GM18526 (cell line): ENCODE results near the gene SLC23A2.

Experiments used
- POLR2A ChIP-seq: IDR thresholded peaks from 3 replicates; pipeline ENCODE4 v1.6.1; 2011; ENCODE audit not compliant: insufficient read length; ENCODE audit errors: extremely low read depth

The SLC23A2 gene

GRCh38 chr20:4950841-4951240 is 50.5 kb downstream of the SLC23A2 start:
- TF ChIP-seq POLR2A, result no peak

- no peak for TF ChIP-seq POLR2A
Measured at GRCh38 chr20:4950437-4950836, 50.9 kb downstream of the SLC23A2 start.

- no peak for TF ChIP-seq POLR2A
Measured at GRCh38 chr20:4949833-4950178, 51.5 kb downstream of the SLC23A2 start.

- TF ChIP-seq POLR2A, result no peak
Measured at GRCh38 chr20:4947817-4948559, 53.3 kb downstream of the SLC23A2 start.

GRCh38 chr20:4946986-4947385 is 54.3 kb downstream of the SLC23A2 start:
- no peak for TF ChIP-seq POLR2A

GRCh38 chr20:4946585-4946984 is 54.7 kb downstream of the SLC23A2 start:
- TF ChIP-seq POLR2A, result no peak

DNA sequence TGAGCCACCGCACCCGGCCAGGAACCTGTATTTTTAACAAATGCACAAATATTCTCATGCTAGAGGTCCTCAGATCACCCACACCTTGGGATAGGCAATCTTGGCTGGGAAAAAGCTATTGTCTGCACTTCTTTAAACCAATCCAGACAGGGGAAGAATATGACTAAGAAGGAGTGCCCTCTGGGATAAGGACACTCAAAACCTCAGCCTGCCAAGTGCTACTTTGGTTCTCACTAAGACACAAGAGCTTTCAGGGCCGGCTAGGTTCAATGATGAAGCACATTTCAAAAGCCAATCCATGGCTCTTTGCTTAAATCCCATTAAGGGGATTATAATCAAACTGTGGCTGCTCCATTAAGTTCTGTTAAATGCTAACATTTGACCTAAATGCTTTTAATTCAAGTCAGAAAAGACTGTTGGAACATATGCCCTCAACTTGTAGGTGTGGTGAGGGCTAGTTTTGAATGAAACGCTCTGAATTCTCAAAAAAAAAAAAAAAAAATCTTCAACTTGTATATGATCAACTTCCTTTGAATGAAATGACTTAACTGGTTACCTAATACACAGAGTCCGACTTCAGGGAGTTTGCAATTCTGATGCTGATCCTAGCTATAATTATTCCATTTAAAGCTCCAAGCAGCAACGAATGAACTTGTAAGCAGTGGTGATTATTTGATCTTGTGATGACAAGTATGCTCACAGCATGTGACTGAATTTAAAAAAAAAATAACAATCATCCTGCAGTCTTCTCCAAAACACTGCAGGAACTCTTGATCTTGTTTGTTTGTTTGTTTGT is 56.6 kb downstream of the SLC23A2 start:
- no peak for TF ChIP-seq POLR2A

GRCh38 chr20:4942331-4942730 is 59.0 kb downstream of the SLC23A2 start:
- TF ChIP-seq POLR2A, result no peak

DNA sequence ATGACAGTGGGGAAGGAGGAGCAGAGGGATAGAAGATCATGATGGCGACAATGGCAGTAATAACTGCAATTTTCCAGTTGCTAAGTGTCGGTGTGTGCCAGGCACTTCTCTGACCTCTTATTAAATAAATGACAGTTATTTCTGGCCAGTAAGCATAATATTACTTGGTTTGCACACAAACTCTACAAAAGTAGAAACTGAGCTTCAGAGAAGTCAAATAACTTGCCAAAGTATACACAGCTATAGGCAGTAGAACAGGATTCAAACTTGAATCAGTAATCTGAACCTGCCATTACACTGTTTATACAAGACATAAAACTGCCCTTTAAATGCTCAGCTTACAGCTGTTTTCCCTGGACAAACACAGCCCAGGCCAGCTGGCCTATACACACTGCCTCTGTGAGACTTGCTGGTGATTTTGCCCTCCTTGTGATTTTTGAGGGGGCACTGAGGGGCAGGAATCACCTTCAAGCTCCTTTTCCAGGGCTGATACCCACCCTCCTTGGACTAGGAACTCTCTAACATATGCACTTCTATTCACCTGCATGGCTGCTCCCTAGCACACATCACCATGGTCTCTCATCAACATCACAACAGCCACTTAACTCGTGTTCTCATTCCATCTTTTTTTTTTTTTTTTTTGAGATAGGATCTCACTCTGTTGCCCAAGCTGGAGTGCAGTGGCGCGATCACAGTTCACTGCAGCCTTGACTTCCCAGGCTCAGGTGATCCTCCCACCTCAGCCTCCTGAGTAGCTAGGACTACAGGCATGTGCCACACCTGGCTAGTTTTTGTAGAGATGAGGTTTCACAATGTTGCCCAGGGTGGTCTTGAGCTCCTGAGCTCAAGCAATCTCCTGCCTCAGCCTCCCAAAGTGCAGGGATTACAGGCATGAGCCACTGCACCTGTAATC is 63.6 kb downstream of the SLC23A2 start:
- no peak for TF ChIP-seq POLR2A

GRCh38 chr20:4936851-4937406 is 64.4 kb downstream of the SLC23A2 start:
- no peak for TF ChIP-seq POLR2A

DNA sequence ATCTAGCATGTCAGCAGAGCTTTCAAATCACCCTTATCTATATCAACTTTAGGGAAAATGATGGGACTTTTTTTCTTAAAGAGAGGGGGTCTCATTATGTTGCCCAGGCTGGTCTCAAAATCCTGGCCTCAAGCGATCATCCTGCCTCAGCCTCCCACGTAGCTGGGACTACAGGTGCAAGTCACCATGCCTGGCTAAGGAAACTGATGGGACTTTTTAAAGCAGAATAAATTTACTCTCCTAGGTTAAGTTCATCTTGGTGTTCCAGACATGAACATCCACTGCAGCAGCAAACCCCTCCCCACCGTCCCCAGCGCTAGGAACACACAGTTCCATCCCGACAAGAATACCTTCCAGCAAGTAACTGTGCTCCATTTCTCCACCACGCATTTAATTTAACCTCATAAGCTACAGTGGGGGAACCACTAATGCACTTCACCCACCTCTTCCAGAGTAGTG is 64.9 kb downstream of the SLC23A2 start:
- TF ChIP-seq POLR2A, result no peak

- TF ChIP-seq POLR2A, result no peak
Measured at GRCh38 chr20:4932061-4932460, 69.2 kb downstream of the SLC23A2 start.

DNA sequence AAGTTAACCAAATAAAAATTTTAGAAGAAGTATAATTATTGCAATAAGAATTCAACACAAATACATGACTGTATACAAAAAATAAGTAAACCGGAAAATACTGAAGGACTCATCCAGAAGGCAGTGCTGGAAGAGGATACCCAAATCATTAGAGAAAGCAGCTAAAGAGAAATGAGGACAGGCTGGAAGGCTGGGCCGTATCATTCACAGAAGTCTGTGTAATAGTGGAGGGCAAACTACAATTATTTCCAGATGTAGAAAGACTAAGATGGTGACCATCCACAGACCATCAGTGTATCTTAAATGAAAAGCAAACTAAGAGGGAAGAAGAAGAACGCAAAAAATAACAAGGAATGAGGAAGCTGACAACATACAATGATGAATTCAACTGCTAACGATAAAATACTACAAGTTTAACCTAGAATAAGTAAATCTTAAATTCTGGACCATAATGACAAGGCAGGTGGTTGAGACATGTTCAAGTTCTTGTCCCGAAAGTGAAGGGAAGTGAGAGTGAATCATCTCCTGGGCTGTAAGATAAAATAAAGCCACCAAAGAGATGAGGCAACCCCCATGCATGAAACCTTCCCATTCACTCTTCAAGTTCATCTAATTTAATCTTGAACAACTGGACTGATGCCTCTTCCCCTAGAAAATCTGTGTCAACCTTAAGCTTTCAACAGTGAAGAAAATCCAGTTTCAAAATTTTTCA is 71.5 kb downstream of the SLC23A2 start:
- no peak for TF ChIP-seq POLR2A

- TF ChIP-seq POLR2A, result no peak
Measured at GRCh38 chr20:4926531-4927156, 74.7 kb downstream of the SLC23A2 start.
